Astrocyte (in vitro differentiated cells and primary cell): ENCODE measurements around the gene TRPC4AP. TPM values are rescaled to one million over a fixed set of nuclear protein-coding genes. Genes with fewer than 3 reads are reported as not detected.
A peak's percentile ranks its signal among the peaks of the same experiment; 100 is the strongest.

Source experiments
- DNase-seq: peaks from one replicate; pipeline ENCODE4 v3.0.0-alpha.2; 2010; ENCODE audit warnings: low read depth
- FAIRE-seq: peaks from 2 replicates; lab custom pipeline; 2011; peaks lifted over from hg19 to GRCh38; lab: Jason Lieb, UNC
- H2AFZ ChIP-seq: 2 replicates; pipeline ENCODE4 v1.6.0; 2012; ENCODE audit warnings: low read depth, low read length, inconsistent platforms
- H3K27ac ChIP-seq: 2 replicates; pipeline ENCODE4 v1.5.1; 2011; ENCODE audit warnings: low read depth, low read length, inconsistent platforms
- H3K27me3 ChIP-seq: 2 replicates; pipeline ENCODE4 v1.6.0; 2011; ENCODE audit warnings: low read length, inconsistent platforms; ENCODE audit not compliant: insufficient read depth
- H3K36me3 ChIP-seq: 2 replicates; pipeline ENCODE4 v1.5.1; 2011; ENCODE audit warnings: low read length, inconsistent platforms; ENCODE audit not compliant: insufficient read depth
- H3K4me1 ChIP-seq: 2 replicates; pipeline ENCODE4 v1.5.1; 2011; ENCODE audit warnings: low read length, inconsistent platforms; ENCODE audit not compliant: insufficient read depth
- H3K4me2 ChIP-seq: 2 replicates; pipeline ENCODE4 v1.6.0; 2012; ENCODE audit warnings: low read length, inconsistent platforms
- H3K4me3 ChIP-seq: 2 replicates; pipeline ENCODE4 v1.5.1; 2011; ENCODE audit warnings: low read depth, mild to moderate bottlenecking, low read length, inconsistent platforms; ENCODE audit not compliant: insufficient read depth
- H3K79me2 ChIP-seq: 2 replicates; pipeline ENCODE4 v1.6.0; 2012; ENCODE audit warnings: mild to moderate bottlenecking, low read length, inconsistent platforms; ENCODE audit not compliant: insufficient read depth
- H3K9ac ChIP-seq: 2 replicates; pipeline ENCODE4 v1.6.0; 2012; ENCODE audit warnings: mild to moderate bottlenecking, low read length, inconsistent platforms
- H3K9me3 ChIP-seq: 2 replicates; pipeline ENCODE4 v1.5.1; 2012; ENCODE audit warnings: low read depth, mild to moderate bottlenecking, low read length, inconsistent platforms; ENCODE audit not compliant: insufficient read depth
- H4K20me1 ChIP-seq: 2 replicates; pipeline ENCODE4 v1.6.0; 2012; ENCODE audit warnings: low read length, inconsistent platforms; ENCODE audit not compliant: insufficient read depth
- H3K27ac Mint-ChIP-seq: one replicate; pipeline ENCODE4 v1.8.0; 2021; ENCODE audit warnings: mild to moderate bottlenecking, mixed read lengths; ENCODE audit not compliant: unreplicated experiment
- H3K27me3 Mint-ChIP-seq: one replicate; pipeline ENCODE4 v1.8.0; 2021; ENCODE audit warnings: low read depth, mixed read lengths; ENCODE audit not compliant: unreplicated experiment
- H3K36me3 Mint-ChIP-seq: one replicate; pipeline ENCODE4 v1.8.0; 2021; ENCODE audit warnings: low read depth, mixed read lengths; ENCODE audit not compliant: unreplicated experiment
- H3K4me1 Mint-ChIP-seq: one replicate; pipeline ENCODE4 v1.8.0; 2021; ENCODE audit warnings: low read depth, mixed read lengths; ENCODE audit not compliant: unreplicated experiment
- H3K4me3 Mint-ChIP-seq: one replicate; pipeline ENCODE4 v1.8.0; 2021; ENCODE audit warnings: mild to moderate bottlenecking, moderate library complexity, mixed read lengths; ENCODE audit not compliant: unreplicated experiment
- H3K9me3 Mint-ChIP-seq: one replicate; pipeline ENCODE4 v1.8.0; 2021; ENCODE audit warnings: mild to moderate bottlenecking, mixed read lengths; ENCODE audit not compliant: unreplicated experiment
- CTCF ChIP-seq: IDR thresholded peaks from 2 replicates; pipeline ENCODE4 v1.5.1; 2011; ENCODE audit warnings: low read depth, mild to moderate bottlenecking, inconsistent platforms, low read length, moderate library complexity; ENCODE audit not compliant: insufficient read depth
- EZH2 ChIP-seq: IDR thresholded peaks from 2 replicates; pipeline ENCODE4 v1.6.1; 2012; ENCODE audit warnings: mild to moderate bottlenecking, low read length, inconsistent platforms; ENCODE audit not compliant: insufficient read depth
- total RNA-seq: library from RNA; stranded (reverse); gene quantifications from 2 replicates; pipeline ENCODE4 v1.2.1, GENCODE V29; 2021

Gene TRPC4AP
- total RNA-seq, 1 donor from 2014 or later: 92.6 TPM

GRCh38 chr20:34986311-34987287, 106.0 kb downstream of the TRPC4AP start:
- Histone ChIP-seq H2AFZ (no peak overlapping the region), H3K4me1 (no peaks in the 10 kb centered on the region), H3K4me3 (no peak overlapping the region), H3K79me2 (no peaks in the 10 kb centered on the region), H3K9me3 (no peaks in the 10 kb centered on the region), H3K27ac (no peak overlapping the region), H4K20me1 (no peaks in the 10 kb centered on the region), H3K9ac (no peak overlapping the region), H3K4me2 (no peak overlapping the region), H3K27me3 (peaks cover 8% of the 10 kb centered on the region), H3K36me3 (no peaks in the 10 kb centered on the region)
- TF ChIP-seq EZH2: no peak
- Mint-ChIP-seq H3K27me3 (peaks cover 13% of the 10 kb centered on the region), H3K9me3 (no peaks in the 10 kb centered on the region), H3K4me3 (no peak overlapping the region), H3K27ac (peak overlapping the region; percentile 34), H3K36me3 (peaks cover 12% of the 10 kb centered on the region), H3K4me1 (peaks cover 2% of the 10 kb centered on the region)
- DNase-seq: no peak
- no peak for FAIRE-seq

GRCh38 chr20:34985461-34986310, 106.9 kb downstream of the TRPC4AP start:
- H3K9ac ChIP-seq: no peak overlapping the region
- Mint-ChIP-seq H3K27ac (peak overlapping the region; percentile 67), H3K36me3 (peaks cover 7% of the 10 kb centered on the region), H3K9me3 (no peaks in the 10 kb centered on the region), H3K4me3 (no peak overlapping the region), H3K27me3 (peaks cover 13% of the 10 kb centered on the region), H3K4me1 (peaks cover 2% of the 10 kb centered on the region)
- H3K27me3 ChIP-seq: peaks cover 8% of the 10 kb centered on the region
- no peaks in the 10 kb centered on the region for H3K79me2 ChIP-seq
- H3K9me3 ChIP-seq: no peaks in the 10 kb centered on the region
- no peak overlapping the region for H3K4me3 ChIP-seq
- no peak overlapping the region for H3K27ac ChIP-seq
- H2AFZ ChIP-seq: no peak overlapping the region
- DNase-seq (no peak), FAIRE-seq (no peak)
- no peaks in the 10 kb centered on the region for H4K20me1 ChIP-seq
- TF ChIP-seq CTCF (no peak), EZH2 (no peak)
- no peak overlapping the region for H3K4me2 ChIP-seq
- H3K4me1 ChIP-seq: no peaks in the 10 kb centered on the region
- H3K36me3 ChIP-seq: no peaks in the 10 kb centered on the region

- no peak overlapping the region for H3K4me2 ChIP-seq
- H3K9ac ChIP-seq: no peak overlapping the region
- no peak overlapping the region for H2AFZ ChIP-seq
- Mint-ChIP-seq H3K27me3 (peaks cover 13% of the 10 kb centered on the region), H3K4me3 (no peak overlapping the region), H3K9me3 (no peaks in the 10 kb centered on the region), H3K36me3 (peaks cover 5% of the 10 kb centered on the region), H3K4me1 (peaks cover 2% of the 10 kb centered on the region), H3K27ac (peak overlapping the region; percentile 67)
- no peaks in the 10 kb centered on the region for H3K4me1 ChIP-seq
- no peaks in the 10 kb centered on the region for H4K20me1 ChIP-seq
- H3K4me3 ChIP-seq: no peak overlapping the region
- H3K9me3 ChIP-seq: no peaks in the 10 kb centered on the region
- no peak for TF ChIP-seq EZH2
- TF ChIP-seq CTCF: no peak
- H3K36me3 ChIP-seq: no peaks in the 10 kb centered on the region
- no peak for DNase-seq
- no peak for FAIRE-seq
- H3K79me2 ChIP-seq: no peaks in the 10 kb centered on the region
- peaks cover 8% of the 10 kb centered on the region for H3K27me3 ChIP-seq
- H3K27ac ChIP-seq: no peak overlapping the region
These were observed 107.8 kb downstream of the TRPC4AP start for GRCh38 chr20:34984756-34985261.
